T-helper 17 cell (primary cell): ENCODE measurements around the gene SRBD1. TPM values are rescaled to one million over a fixed set of nuclear protein-coding genes. Genes with fewer than 3 reads are reported as not detected.

Source experiments
- ATAC-seq: fragments of 150-1000 bp; cut with Tn5 transposase; 2 replicates; pipeline ENCODE4 v1.10.0; 2021; ENCODE audit warnings: mild to moderate bottlenecking, moderate library complexity
- DNase-seq, 3 donors: peaks; one replicate each; pipeline versions ENCODE4 v3.0.0 to v3.0.0-alpha.2; 2020 to 2021
- H3K9me3 ChIP-seq: one replicate; pipeline ENCODE4 v1.7.0; 2013; ENCODE audit warnings: low read length, mild to moderate bottlenecking; ENCODE audit not compliant: control insufficient read depth, poor library complexity, severe bottlenecking
- H3K27ac Mint-ChIP-seq: one replicate; pipeline ENCODE4 v1.8.0; 2022; ENCODE audit warnings: mild to moderate bottlenecking, moderate library complexity, mixed read lengths
- H3K27me3 Mint-ChIP-seq: one replicate; pipeline ENCODE4 v1.8.0; 2022; ENCODE audit warnings: mixed read lengths
- H3K36me3 Mint-ChIP-seq: one replicate; pipeline ENCODE4 v1.8.0; 2022; ENCODE audit warnings: low read depth, mixed read lengths
- H3K4me1 Mint-ChIP-seq: one replicate; pipeline ENCODE4 v1.8.0; 2022; ENCODE audit warnings: mild to moderate bottlenecking, mixed read lengths
- H3K4me3 Mint-ChIP-seq: one replicate; pipeline ENCODE4 v1.8.0; 2022; ENCODE audit warnings: mild to moderate bottlenecking, moderate library complexity, mixed read lengths
- total RNA-seq, 4 donors: library from RNA in 2 of 4; stranded (reverse) in 2 of 4; gene quantifications; one replicate each; pipeline ENCODE4 v1.2.3 and lab custom pipeline; 2022 to 2026

Gene SRBD1, protein sequence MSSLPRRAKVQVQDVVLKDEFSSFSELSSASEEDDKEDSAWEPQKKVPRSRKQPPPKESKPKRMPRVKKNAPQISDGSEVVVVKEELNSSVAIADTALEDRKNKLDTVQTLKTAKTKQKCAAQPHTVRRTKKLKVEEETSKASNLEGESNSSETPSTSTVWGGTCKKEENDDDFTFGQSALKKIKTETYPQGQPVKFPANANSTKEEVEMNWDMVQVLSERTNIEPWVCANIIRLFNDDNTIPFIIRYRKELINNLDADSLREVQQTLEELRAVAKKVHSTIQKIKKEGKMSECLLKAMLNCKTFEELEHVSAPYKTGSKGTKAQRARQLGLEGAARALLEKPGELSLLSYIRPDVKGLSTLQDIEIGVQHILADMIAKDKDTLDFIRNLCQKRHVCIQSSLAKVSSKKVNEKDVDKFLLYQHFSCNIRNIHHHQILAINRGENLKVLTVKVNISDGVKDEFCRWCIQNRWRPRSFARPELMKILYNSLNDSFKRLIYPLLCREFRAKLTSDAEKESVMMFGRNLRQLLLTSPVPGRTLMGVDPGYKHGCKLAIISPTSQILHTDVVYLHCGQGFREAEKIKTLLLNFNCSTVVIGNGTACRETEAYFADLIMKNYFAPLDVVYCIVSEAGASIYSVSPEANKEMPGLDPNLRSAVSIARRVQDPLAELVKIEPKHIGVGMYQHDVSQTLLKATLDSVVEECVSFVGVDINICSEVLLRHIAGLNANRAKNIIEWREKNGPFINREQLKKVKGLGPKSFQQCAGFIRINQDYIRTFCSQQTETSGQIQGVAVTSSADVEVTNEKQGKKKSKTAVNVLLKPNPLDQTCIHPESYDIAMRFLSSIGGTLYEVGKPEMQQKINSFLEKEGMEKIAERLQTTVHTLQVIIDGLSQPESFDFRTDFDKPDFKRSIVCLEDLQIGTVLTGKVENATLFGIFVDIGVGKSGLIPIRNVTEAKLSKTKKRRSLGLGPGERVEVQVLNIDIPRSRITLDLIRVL
- total RNA-seq (10 to 100 TPM; 15.0 to 17.2 TPM), total RNA-seq (lab: John Stamatoyannopoulos, UW) (20.4 to 26.3 reads per million in 2 donors)

GRCh38 chr2:45611020-45611859 is at the start of gene SRBD1:
SRBD1 (minus strand) TSS chr2:45611267; CDS start chr2:45605441, 5,826 bp downstream.
- Mint-ChIP-seq H3K27me3 (peaks cover under 1% of the 10 kb centered on the region), H3K4me3 (peak within 1 kb of the TSS; percentile 93), H3K27ac (peak within 1 kb of the TSS; percentile 94), H3K36me3 (no peaks in the 10 kb centered on the region), H3K4me1 (peaks cover 11% of the 10 kb centered on the region)
- DNase-seq: peak; percentile 57 to 75 (median 66)
- no peaks in the 10 kb centered on the region for H3K9me3 ChIP-seq
- peak; percentile 87 for ATAC-seq

DNA sequence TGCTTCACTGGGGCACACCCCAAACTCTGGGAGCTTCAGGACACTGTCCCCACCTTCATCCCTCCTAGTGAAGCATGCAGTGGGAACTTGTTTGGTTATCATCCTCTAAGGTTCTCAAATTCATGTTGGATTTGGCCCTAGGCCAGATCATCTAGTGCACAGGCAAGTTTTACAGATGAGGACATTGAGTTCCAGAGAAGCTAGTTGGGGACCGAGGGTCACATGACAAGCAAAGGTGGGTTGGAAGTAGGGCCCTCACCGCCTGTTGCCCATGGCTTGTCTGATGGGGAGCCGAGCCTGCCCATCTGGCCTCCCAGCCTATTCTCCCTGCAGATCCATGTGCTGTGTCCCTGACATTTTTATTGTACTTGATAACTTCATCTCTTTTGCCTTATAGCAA is 43.2 kb upstream of the SRBD1 start:
- H3K4me3 Mint-ChIP-seq: no peak overlapping the region
- H3K27ac Mint-ChIP-seq: no peak overlapping the region
- H3K36me3 Mint-ChIP-seq: peaks cover 7% of the 10 kb centered on the region
- no peak for DNase-seq
- peaks cover 27% of the 10 kb centered on the region for H3K4me1 Mint-ChIP-seq
- no peak for ATAC-seq
- H3K9me3 ChIP-seq: no peaks in the 10 kb centered on the region
- no peaks in the 10 kb centered on the region for H3K27me3 Mint-ChIP-seq

DNA sequence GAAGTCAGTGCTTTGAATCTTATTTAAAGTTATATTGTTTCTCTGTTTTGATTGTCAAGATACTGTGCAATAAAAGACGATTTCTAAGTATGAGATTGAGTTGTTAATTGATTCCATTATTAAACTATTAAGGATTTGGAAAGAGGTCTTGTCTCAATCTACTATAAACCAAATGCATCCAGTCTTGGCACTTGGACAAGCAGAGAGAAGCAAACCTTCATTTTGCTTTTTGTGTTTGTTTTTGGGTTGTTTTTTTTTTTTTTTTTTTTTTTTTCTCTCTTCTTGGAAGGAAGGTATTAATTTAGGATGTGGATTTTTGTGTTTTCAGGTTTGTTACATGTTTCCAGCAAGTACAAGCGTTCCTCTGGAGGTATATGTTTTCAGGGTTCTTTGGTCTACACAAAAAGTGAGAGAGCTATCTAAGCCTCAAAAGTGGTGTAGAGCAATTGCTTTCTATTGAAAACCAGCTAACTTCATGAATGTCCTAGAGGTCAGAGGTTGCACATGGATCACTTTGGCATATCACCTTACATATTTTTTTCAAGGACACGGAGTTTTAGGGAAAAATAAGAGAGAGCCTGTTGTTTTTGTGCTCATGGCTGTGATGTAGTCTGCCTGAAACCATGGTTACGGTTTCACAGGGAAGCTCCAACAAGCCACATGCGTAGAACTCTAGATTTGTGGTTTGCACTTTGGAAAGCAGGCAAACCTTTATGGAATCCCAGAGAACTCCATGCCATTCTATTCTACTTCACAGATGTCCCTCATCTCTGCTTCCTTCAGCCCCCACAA is 42.3 kb upstream of the SRBD1 start:
- Mint-ChIP-seq H3K4me1 (peaks cover 24% of the 10 kb centered on the region), H3K27ac (peak overlapping the region; percentile 86), H3K4me3 (peak overlapping the region; percentile 90), H3K27me3 (no peaks in the 10 kb centered on the region), H3K36me3 (peaks cover 5% of the 10 kb centered on the region)
- no peak for DNase-seq
- no peaks in the 10 kb centered on the region for H3K9me3 ChIP-seq
- ATAC-seq: no peak

- no peaks in the 10 kb centered on the region for H3K9me3 ChIP-seq
- Mint-ChIP-seq H3K36me3 (peaks cover 5% of the 10 kb centered on the region), H3K4me1 (peaks cover 27% of the 10 kb centered on the region), H3K4me3 (peak overlapping the region; percentile 90), H3K27ac (peak overlapping the region; percentile 86), H3K27me3 (no peaks in the 10 kb centered on the region)
- ATAC-seq (no peak), DNase-seq (peak in 1 of 3 donors; percentile 11)
Observed at GRCh38 chr2:45652090-45653031, 41.3 kb upstream of the SRBD1 start.

GRCh38 chr2:45651415-45652089 is 40.5 kb upstream of the SRBD1 start, which contains the start of gene PRKCE:
PRKCE (plus strand) TSS chr2:45651675.
- Mint-ChIP-seq H3K4me1 (peaks cover 27% of the 10 kb centered on the region), H3K27ac (peak within 1 kb of the TSS; percentile 86), H3K27me3 (no peaks in the 10 kb centered on the region), H3K4me3 (peak within 1 kb of the TSS; percentile 92), H3K36me3 (peaks cover 5% of the 10 kb centered on the region)
- H3K9me3 ChIP-seq: no peaks in the 10 kb centered on the region
- peak; percentile 12 to 17 (median 16) for DNase-seq
- peak; percentile 18 for ATAC-seq

DNA sequence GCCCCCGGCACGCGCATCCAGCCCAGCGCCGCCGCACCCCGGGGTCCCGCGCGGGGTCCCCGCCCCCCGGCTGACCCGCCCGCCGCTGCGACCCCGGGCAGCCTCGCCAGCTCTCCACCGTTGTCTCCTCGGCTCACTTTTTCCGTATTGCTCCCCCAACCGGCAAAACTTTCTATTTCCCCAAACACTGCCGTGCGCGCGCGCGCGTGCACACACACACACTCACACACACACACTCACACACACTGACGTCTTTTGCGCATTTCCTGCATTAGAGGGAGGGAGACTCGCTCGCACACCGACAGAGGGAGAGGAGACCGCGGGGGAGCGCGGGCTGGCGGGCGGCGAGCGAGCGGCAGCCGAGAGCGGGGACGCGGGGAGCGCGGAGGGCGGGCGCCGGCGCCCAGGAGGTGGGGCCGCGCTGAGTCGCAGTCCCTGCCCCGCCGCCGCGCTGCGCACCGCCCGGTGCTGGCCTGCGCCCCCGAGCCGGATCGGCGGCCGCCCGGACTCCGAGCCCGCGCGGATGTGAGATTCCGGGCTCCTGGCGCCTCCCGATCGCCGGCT is 39.9 kb upstream of the SRBD1 start:
- peaks cover 25% of the 10 kb centered on the region for H3K4me1 Mint-ChIP-seq
- H3K27ac Mint-ChIP-seq: peak overlapping the region; percentile 86
- H3K27me3 Mint-ChIP-seq: no peaks in the 10 kb centered on the region
- H3K4me3 Mint-ChIP-seq: peak overlapping the region; percentile 92
- no peaks in the 10 kb centered on the region for H3K9me3 ChIP-seq
- peaks cover 5% of the 10 kb centered on the region for H3K36me3 Mint-ChIP-seq
- DNase-seq (peak; percentile 83 to 92 (median 90)), ATAC-seq (peak; percentile 91)

GRCh38 chr2:45649858-45650811 is 39.1 kb upstream of the SRBD1 start:
- peak; percentile 29 to 42 (median 39) for DNase-seq
- peak overlapping the region; percentile 86 for H3K27ac Mint-ChIP-seq
- H3K9me3 ChIP-seq: no peaks in the 10 kb centered on the region
- H3K36me3 Mint-ChIP-seq: peaks cover 5% of the 10 kb centered on the region
- peak overlapping the region; percentile 92 for H3K4me3 Mint-ChIP-seq
- H3K4me1 Mint-ChIP-seq: peaks cover 25% of the 10 kb centered on the region
- no peaks in the 10 kb centered on the region for H3K27me3 Mint-ChIP-seq
- ATAC-seq: peak; percentile 31

DNA sequence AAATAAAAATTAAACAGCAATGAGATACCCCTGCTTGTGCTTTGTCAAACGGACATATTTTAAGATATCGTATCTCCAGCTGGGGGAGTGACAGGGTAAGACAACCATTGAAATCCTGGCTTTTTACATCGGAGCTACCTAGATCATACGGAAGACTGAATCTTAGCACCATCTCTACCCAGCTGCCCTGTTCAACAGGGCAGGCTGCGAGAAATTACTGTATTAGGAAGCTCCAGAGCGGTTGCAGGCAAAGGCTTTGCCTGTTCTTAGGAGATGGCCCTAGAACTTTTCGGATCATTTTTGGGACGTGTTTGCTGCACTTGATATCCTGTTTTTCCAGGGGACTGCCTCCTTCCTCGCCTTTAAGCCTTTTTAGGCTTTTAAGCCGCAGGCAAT is 38.4 kb upstream of the SRBD1 start:
- peaks cover 25% of the 10 kb centered on the region for H3K4me1 Mint-ChIP-seq
- no peaks in the 10 kb centered on the region for H3K9me3 ChIP-seq
- peak overlapping the region; percentile 86 for H3K27ac Mint-ChIP-seq
- no peaks in the 10 kb centered on the region for H3K27me3 Mint-ChIP-seq
- H3K4me3 Mint-ChIP-seq: peak overlapping the region; percentile 92
- peaks cover 5% of the 10 kb centered on the region for H3K36me3 Mint-ChIP-seq
- DNase-seq (no peak), ATAC-seq (no peak)

- peaks cover 4% of the 10 kb centered on the region for H3K27me3 Mint-ChIP-seq
- DNase-seq (no peak), ATAC-seq (no peak)
- no peaks in the 10 kb centered on the region for H3K9me3 ChIP-seq
- H3K4me1 Mint-ChIP-seq: peaks cover 22% of the 10 kb centered on the region
- no peak overlapping the region for H3K27ac Mint-ChIP-seq
- H3K36me3 Mint-ChIP-seq: peaks cover 3% of the 10 kb centered on the region
- no peak overlapping the region for H3K4me3 Mint-ChIP-seq
Observed at GRCh38 chr2:45648636-45649035, 37.6 kb upstream of the SRBD1 start.
